IMR-90 (cell line): ENCODE measurements around the gene BTG3. TPM values are rescaled to one million over a fixed set of nuclear protein-coding genes. Genes with fewer than 3 reads are reported as not detected.
A peak's percentile ranks its signal among the peaks of the same experiment; 100 is the strongest.

Experiments
- ATAC-seq: fragments of 200-7000 bp; cut with Tn5 transposase; 2 replicates; pipeline ENCODE4 v1.9.1; 2020; ENCODE audit warnings: low read depth, mild to moderate bottlenecking, moderate library complexity
- BruUV-seq: library from RNA; stranded (reverse); fragments of 400-500 nt; replicated peaks from 2 replicates; lab custom pipeline; 2021; lab: Mats Ljungman, UMichigan
- CTCF ChIA-PET: fragments of 300-600 bp; formaldehyde crosslinking; extraction: SDS; loops from one replicate; lab custom pipeline; 2021; ENCODE audit warnings: antibody characterized with exemption; lab: Yijun Ruan, JAX
- POLR2A ChIA-PET: fragments of 300-600 bp; sonication (Branson Sonifier 250); formaldehyde crosslinking; loops from one replicate; lab custom pipeline; 2022; ENCODE audit warnings: antibody characterized with exemption; ENCODE audit not compliant: unreplicated experiment; lab: Charles Lee
- DNase-seq: peaks from one replicate; pipeline ENCODE4 v3.0.0; 2013
- H2AFZ ChIP-seq: replicated peaks from 2 replicates; pipeline ENCODE3; 2013; ENCODE audit warnings: low read length, mild to moderate bottlenecking; ENCODE audit not compliant: poor library complexity
- H2AK5ac ChIP-seq: 2 replicates; pipeline ENCODE4 v1.6.1; 2013; ENCODE audit warnings: low read depth, low read length, inconsistent platforms
- H2AK9ac ChIP-seq: replicated peaks from 2 replicates; pipeline ENCODE3; 2013; ENCODE audit warnings: mild to moderate bottlenecking, low read depth, low read length, moderate library complexity; ENCODE audit not compliant: poor library complexity
- H2BK120ac ChIP-seq: 2 replicates; pipeline ENCODE4 v1.6.1; 2013; ENCODE audit warnings: low read depth, low read length, inconsistent platforms
- H2BK15ac ChIP-seq: 3 replicates; pipeline ENCODE4 v1.6.1; 2013; ENCODE audit warnings: low read depth, low read length, inconsistent platforms
- H2BK20ac ChIP-seq: 2 replicates; pipeline ENCODE4 v1.6.1; 2013; ENCODE audit warnings: low read depth, mild to moderate bottlenecking, inconsistent platforms, low read length, moderate library complexity
- H2BK5ac ChIP-seq: 2 replicates; pipeline ENCODE4 v1.6.1; 2013; ENCODE audit warnings: mild to moderate bottlenecking, low read depth, low read length, inconsistent platforms; ENCODE audit not compliant: poor library complexity, severe bottlenecking
- H3K14ac ChIP-seq: replicated peaks from 2 replicates; pipeline ENCODE4 v1.6.1; 2013; ENCODE audit warnings: low read depth, low read length, inconsistent platforms
- H3K18ac ChIP-seq: 2 replicates; pipeline ENCODE4 v1.6.1; 2013; ENCODE audit warnings: low read depth, low read length, control low read depth
- H3K23ac ChIP-seq: 2 replicates; pipeline ENCODE4 v1.6.1; 2013; ENCODE audit warnings: low read depth, low read length, inconsistent platforms
- H3K27ac ChIP-seq: 2 replicates; pipeline ENCODE4 v1.5.1; 2013; ENCODE audit warnings: mild to moderate bottlenecking, control low read depth, low read length; ENCODE audit not compliant: insufficient read depth
- H3K27me3 ChIP-seq: 2 replicates; pipeline ENCODE4 v1.6.1; 2013; ENCODE audit warnings: low read length; ENCODE audit not compliant: control insufficient read depth, insufficient read depth
- H3K36me3 ChIP-seq: 2 replicates; pipeline ENCODE4 v1.6.1; 2013; ENCODE audit warnings: low read length, mixed read lengths; ENCODE audit not compliant: control insufficient read depth, insufficient read depth
- H3K4ac ChIP-seq: 2 replicates; pipeline ENCODE4 v1.6.1; 2013; ENCODE audit warnings: low read depth, low read length, inconsistent platforms
- H3K4me1 ChIP-seq: 2 replicates; pipeline ENCODE4 v1.6.1; 2013; ENCODE audit warnings: low read length, mixed read lengths; ENCODE audit not compliant: control insufficient read depth, insufficient read depth
- H3K4me2 ChIP-seq: 2 replicates; pipeline ENCODE4 v1.6.1; 2013; ENCODE audit warnings: low read depth, mild to moderate bottlenecking, control low read depth, low read length, moderate library complexity
- H3K4me3 ChIP-seq: 2 replicates; pipeline ENCODE4 v1.5.1; 2013; ENCODE audit warnings: low read depth, mild to moderate bottlenecking, control low read depth, low read length, moderate library complexity; ENCODE audit not compliant: insufficient read depth
- H3K56ac ChIP-seq: 2 replicates; pipeline ENCODE4 v1.6.1; 2013; ENCODE audit warnings: low read length, inconsistent platforms; ENCODE audit not compliant: insufficient read depth; ENCODE audit errors: extremely low read depth
- H3K79me1 ChIP-seq, 2 experiments: 2 replicates each; pipeline ENCODE4 v1.6.1; 2013; ENCODE audit warnings: low read length in 2 of 2, inconsistent platforms in 1 of 2, low read depth in 1 of 2
- H3K9ac ChIP-seq: 2 replicates; pipeline ENCODE4 v1.6.1; 2013; ENCODE audit warnings: low read depth, low read length, control low read depth
- H3K9me1 ChIP-seq: 2 replicates; pipeline ENCODE4 v1.6.1; 2013; ENCODE audit warnings: low read length, inconsistent platforms; ENCODE audit not compliant: insufficient read depth
- H3K9me3 ChIP-seq: 2 replicates; pipeline ENCODE4 v1.6.1; 2013; ENCODE audit warnings: low read length; ENCODE audit not compliant: control insufficient read depth, insufficient read depth
- H4K20me1 ChIP-seq: 2 replicates; pipeline ENCODE4 v1.6.1; 2013; ENCODE audit warnings: low read length, inconsistent platforms; ENCODE audit not compliant: insufficient read depth
- H4K5ac ChIP-seq: 2 replicates; pipeline ENCODE4 v1.6.1; 2013; ENCODE audit warnings: mild to moderate bottlenecking, low read depth, low read length, control low read depth
- H4K8ac ChIP-seq, 2 experiments: 2 replicates each; pipeline ENCODE4 v1.6.1; 2013; ENCODE audit warnings: low read depth in 2 of 2, low read length in 2 of 2, control low read depth in 1 of 2, inconsistent platforms in 1 of 2
- H4K91ac ChIP-seq: 2 replicates; pipeline ENCODE4 v1.6.1; 2013; ENCODE audit warnings: low read depth, low read length, inconsistent platforms; ENCODE audit not compliant: insufficient read depth
- CTCF ChIP-seq: conservative IDR thresholded peaks from 2 replicates; pipeline ENCODE4 v1.5.1; 2012; ENCODE audit warnings: mild to moderate bottlenecking, low read depth, low read length, improper control_type of control experiment
- RAD21 ChIP-seq: IDR thresholded peaks from 2 replicates; pipeline ENCODE4 v1.6.1; 2012; ENCODE audit warnings: low read length, improper control_type of control experiment
- RCOR1 ChIP-seq: IDR thresholded peaks from 2 replicates; pipeline ENCODE4 v1.6.1; 2012; ENCODE audit warnings: mild to moderate bottlenecking, low read length, improper control_type of control experiment; ENCODE audit not compliant: insufficient replicate concordance
- SMC3 ChIP-seq: fragments of 150-350 bp; IDR thresholded peaks from 2 replicates; pipeline ENCODE4 v1.6.1; 2016; ENCODE audit warnings: low read depth, mild to moderate bottlenecking, antibody characterized with exemption, low read length, moderate library complexity
- WGBS, 2 experiments: methylation state at CpG; one replicate each; pipeline versions ENCODE4 v1.1.5 to v1.1.7; 2013; ENCODE audit warnings: missing lambda C conversion rate in 2 of 2; ENCODE audit not compliant: insufficient read length in 1 of 2; ENCODE audit errors: extremely low coverage in 2 of 2; 5-methylcytosine and 5-hydroxymethylcytosine counted together
- dilution Hi-C: fragments of 300-500 bp; cut with HindIII; formaldehyde crosslinking; loops from one replicate; pipeline ENCODE4 v1.14.3; 2018; ENCODE audit warnings: low sequenced_read_pairs; ENCODE audit not compliant: unreplicated experiment
- in situ Hi-C: fragments of 300-500 bp; cut with MboI; formaldehyde crosslinking; loops from 3 replicates; pipeline ENCODE4 v1.14.3; 2019; ENCODE audit warnings: low sequenced_read_pairs, inconsistent platforms, mixed read lengths
- intact Hi-C: fragments of 100-400 bp; cut with micrococcal nuclease; formaldehyde crosslinking; loops from 2 replicates; pipeline ENCODE4 v1.10.0; 2022
- polyA plus RNA-seq, 3 experiments: library from polyadenylated mRNA; depleted of rRNA; stranded (reverse); fragments of >200 nt; gene quantifications; 2 replicates each; pipeline ENCODE4 v1.2.3, GENCODE V29; 2012; ENCODE audit warnings: low replicate concordance in 1 of 3
- total RNA-seq: library from RNA; depleted of rRNA; stranded (reverse); fragments of >200 nt; gene quantifications from 2 replicates; pipeline ENCODE4 v1.2.3, GENCODE V29; 2012

BTG3 gene
- total and polyA plus RNA-seq, 2 of the 4 experiments (the other 2 are of a cell fraction), result 22.4 to 38.1 TPM

- in situ Hi-C loops (no loop called here), dilution Hi-C loops (no loop called here), intact Hi-C loops (loop anchor here (1.0 kb wide), 1 partner anchor 199 kb away; no protein-coding TSS in a partner anchor)
- Histone ChIP-seq H2BK5ac (no peak overlapping the region), H4K20me1 (no peaks in the 10 kb centered on the region), H2BK15ac (no peak overlapping the region), H2AK5ac (no peak overlapping the region), H2AK9ac (no peak overlapping the region), H3K9me3 (no peaks in the 10 kb centered on the region), H2BK20ac (no peak overlapping the region), H3K18ac (no peak overlapping the region), H3K27me3 (no peaks in the 10 kb centered on the region; the same call in 1 of the 2 replicates), H4K91ac (no peak overlapping the region), H3K4me1 (no peaks in the 10 kb centered on the region), H3K4me2 (no peak overlapping the region), H4K5ac (no peak overlapping the region), H4K8ac (no peak overlapping the region), H3K56ac (no peak overlapping the region), H3K79me1 (no peaks in the 10 kb centered on the region), H3K4ac (no peak overlapping the region), H3K27ac (no peak overlapping the region), H2BK120ac (no peak overlapping the region), H3K9me1 (no peaks in the 10 kb centered on the region), H3K23ac (no peak overlapping the region), H3K9ac (no peak overlapping the region), H3K4me3 (no peak overlapping the region), H3K14ac (no peak overlapping the region), H2AFZ (no peak overlapping the region), H3K36me3 (no peaks in the 10 kb centered on the region; the same call in 1 of the 2 replicates)
- ATAC-seq (peak; percentile 76), DNase-seq (peak; percentile 62)
- CTCF ChIA-PET, result interaction anchor here (0.6 to 1.9 kb wide), 7 partner anchors 10 to 200 kb away, joined by 3 to 28 read pairs (median 4); no protein-coding TSS in a partner anchor
- TF ChIP-seq RAD21 (peak; percentile 75), CTCF (peak; percentile 74), SMC3 (peak; percentile 88), RCOR1 (no peak)
- POLR2A ChIA-PET, result no interaction called here
- BruUV-seq, result no TSS peak
- no CpG with 5 or more reads among the region's 3 CpGs for whole genome bisulfite sequencing, 2 experiments
Observed at GRCh38 chr21:17585875-17586450, 26.7 kb downstream of the BTG3 start.
